Urothelium cell line (cell line): ENCODE data around the gene FAM131A.
"Not testable (repeated sequence)": the region's sequence is repeated elsewhere in the genome, so short reads cannot be mapped to it uniquely, and the experiment has no call there.

Source experiments
- DNase-seq: peaks from one replicate; pipeline ENCODE4 v3.0.0; 2011; ENCODE audit warnings: low spot score, mixed read lengths
- FAIRE-seq: peaks from 2 replicates; lab custom pipeline; 2011; peaks lifted over from hg19 to GRCh38; lab: Jason Lieb, UNC

Gene FAM131A

GRCh38 chr3:184338511-184338945 is 1.1 kb downstream of the FAM131A start:
- DNase-seq (no peak), FAIRE-seq (no peak)

- no peak for FAIRE-seq
- no peak for DNase-seq
Measured at GRCh38 chr3:184339001-184339400, 1.6 kb downstream of the FAM131A start.

GRCh38 chr3:184339451-184340135 is 2.2 kb downstream of the FAM131A start:
- DNase-seq, FAIRE-seq: not testable (repeated sequence)

GRCh38 chr3:184341925-184342324 is 4.5 kb downstream of the FAM131A start:
- no peak for DNase-seq
- FAIRE-seq = no peak

GRCh38 chr3:184343200-184343876 is 5.9 kb downstream of the FAM131A start:
- FAIRE-seq (no peak), DNase-seq (no peak)

- FAIRE-seq = no peak
- DNase-seq = no peak
Measured at GRCh38 chr3:184344579-184345316, 7.3 kb downstream of the FAM131A start.

- FAIRE-seq = no peak
Measured at GRCh38 chr3:184345317-184346144, 8.1 kb downstream of the FAM131A start.

GRCh38 chr3:184346480-184347190 is 9.2 kb downstream of the FAM131A start:
- no peak for FAIRE-seq
- DNase-seq = no peak

More at GRCh38 chr3:184345317-184346144, 8.1 kb downstream of the FAM131A start:
- DNase-seq = peak; percentile 75

- DNase-seq (no peak), FAIRE-seq (no peak)
Measured at GRCh38 chr3:184347321-184348056, 10.1 kb downstream of the FAM131A start.

- DNase-seq = no peak
Measured at GRCh38 chr3:184348057-184348382, 10.6 kb downstream of the FAM131A start.

GRCh38 chr3:184349563-184350470 is 12.4 kb downstream of the FAM131A start:
- DNase-seq (no peak), FAIRE-seq (no peak)

More at GRCh38 chr3:184348057-184348382, 10.6 kb downstream of the FAM131A start:
- no peak for FAIRE-seq

- DNase-seq = no peak
- FAIRE-seq = no peak
Measured at GRCh38 chr3:184350618-184351017, 13.2 kb downstream of the FAM131A start.

GRCh38 chr3:184351511-184352148 is 14.2 kb downstream of the FAM131A start:
- DNase-seq (no peak), FAIRE-seq (no peak)

- FAIRE-seq (no peak), DNase-seq (no peak)
Measured at GRCh38 chr3:184352149-184352785, 14.9 kb downstream of the FAM131A start.

- FAIRE-seq (no peak), DNase-seq (no peak)
Measured at GRCh38 chr3:184352897-184353545, 15.6 kb downstream of the FAM131A start.

- no peak for DNase-seq
- FAIRE-seq = no peak
Measured at GRCh38 chr3:184353546-184353941, 16.1 kb downstream of the FAM131A start.

- DNase-seq (peak; percentile 66), FAIRE-seq (peak; percentile 72)
Measured at GRCh38 chr3:184354121-184354728, 16.8 kb downstream of the FAM131A start.
